HEK293 (cell line): ENCODE data around the gene SPRR4.

Experiments used
- CTCF ChIA-PET: fragments of 350-600 bp; formaldehyde crosslinking; extraction: SDS; loops from one replicate; lab custom pipeline; 2021; ENCODE audit warnings: antibody characterized with exemption; lab: Yijun Ruan, JAX
- POLR2A ChIA-PET: fragments of 300-600 bp; formaldehyde crosslinking; extraction: SDS; loops from one replicate; lab custom pipeline; 2020; ENCODE audit warnings: antibody characterized with exemption, inconsistent platforms; lab: Yijun Ruan, JAX
- H3K27ac ChIP-seq: fragments of 200-500 bp; sonication (Bioruptor generic); 2 replicates; pipeline ENCODE4 v1.5.1; 2014; ENCODE audit warnings: low read depth, low read length, control low read depth, inconsistent platforms; ENCODE audit errors: extremely low read depth
- H3K36me3 ChIP-seq, 2 experiments: fragments of 200-500 bp in 1 of 2; sonication (Bioruptor generic) in 1 of 2; 1 replicate in 1 of 2; 2 replicates in 1 of 2; pipeline ENCODE4 v1.5.1; 2014 to 2017; ENCODE audit warnings: inconsistent platforms in 2 of 2, low read length in 2 of 2; ENCODE audit not compliant: control insufficient read depth in 2 of 2, insufficient read depth in 1 of 2
- H3K4me1 ChIP-seq: fragments of 200-500 bp; sonication (Bioruptor generic); 2 replicates; pipeline ENCODE4 v1.5.1; 2014; ENCODE audit warnings: mild to moderate bottlenecking, low read length, inconsistent platforms; ENCODE audit not compliant: control insufficient read depth, insufficient read depth
- H3K4me3 ChIP-seq: 2 replicates; pipeline ENCODE4 v1.5.1; 2011; ENCODE audit warnings: low read depth, mild to moderate bottlenecking, control low read depth, low read length, moderate library complexity
- H3K9me3 ChIP-seq: fragments of 200-500 bp; sonication (Bioruptor generic); 2 replicates; pipeline ENCODE4 v1.5.1; 2014; ENCODE audit warnings: low read depth, low read length, inconsistent platforms; ENCODE audit not compliant: control insufficient read depth, insufficient read depth
- BCL11A ChIP-seq: fragments of 450-650 bp; formaldehyde crosslinking; IDR thresholded peaks from 2 replicates; pipeline ENCODE4 v1.5.1; 2016; ENCODE audit warnings: low read depth, missing biosample characterization, missing genetic modification characterization
- BCL6B ChIP-seq: fragments of 450-650 bp; formaldehyde crosslinking; IDR thresholded peaks from 2 replicates; pipeline ENCODE4 v1.5.1; 2017; ENCODE audit warnings: missing biosample characterization, missing genetic modification characterization
- HOXA7 ChIP-seq: sonication (generic); formaldehyde crosslinking; IDR thresholded peaks from 2 replicates; pipeline ENCODE4 v1.8.1; 2022; ENCODE audit warnings: missing genetic modification reagents, borderline replicate concordance
- ZBTB1 ChIP-seq: fragments of 450-650 bp; formaldehyde crosslinking; IDR thresholded peaks from 2 replicates; pipeline ENCODE4 v1.5.1; 2016; ENCODE audit warnings: missing biosample characterization, missing genetic modification characterization
- ZEB2 ChIP-seq: fragments of 450-650 bp; formaldehyde crosslinking; IDR thresholded peaks from 2 replicates; pipeline ENCODE4 v1.5.1; 2016; ENCODE audit warnings: missing biosample characterization, missing genetic modification characterization
- ZFP41 ChIP-seq: fragments of 450-650 bp; formaldehyde crosslinking; IDR thresholded peaks from 2 replicates; pipeline ENCODE4 v1.5.1; 2016; ENCODE audit warnings: missing biosample characterization, missing genetic modification characterization, borderline replicate concordance
- ZNF16 ChIP-seq: fragments of 450-650 bp; formaldehyde crosslinking; IDR thresholded peaks from 2 replicates; pipeline ENCODE4 v1.5.1; 2016; ENCODE audit warnings: low read depth, missing biosample characterization, missing genetic modification characterization
- ZNF169 ChIP-seq: fragments of 450-650 bp; formaldehyde crosslinking; IDR thresholded peaks from 2 replicates; pipeline ENCODE4 v1.5.1; 2016; ENCODE audit warnings: missing biosample characterization, missing genetic modification characterization
- ZNF23 ChIP-seq: fragments of 450-650 bp; formaldehyde crosslinking; IDR thresholded peaks from 2 replicates; pipeline ENCODE4 v1.5.1; 2016; ENCODE audit warnings: missing biosample characterization, missing genetic modification characterization, borderline replicate concordance
- ZNF24 ChIP-seq: fragments of 450-650 bp; formaldehyde crosslinking; IDR thresholded peaks from 2 replicates; pipeline ENCODE4 v1.5.1; 2016; ENCODE audit warnings: missing biosample characterization, missing genetic modification characterization
- ZNF266 ChIP-seq: fragments of 450-650 bp; formaldehyde crosslinking; IDR thresholded peaks from 2 replicates; pipeline ENCODE4 v1.5.1; 2016; ENCODE audit warnings: missing biosample characterization, missing genetic modification characterization, low read depth
- ZNF354C ChIP-seq: fragments of 450-650 bp; formaldehyde crosslinking; IDR thresholded peaks from 2 replicates; pipeline ENCODE4 v1.5.1; 2016; ENCODE audit warnings: missing biosample characterization, missing genetic modification characterization, low read depth, borderline replicate concordance
- ZNF398 ChIP-seq: fragments of 450-650 bp; formaldehyde crosslinking; IDR thresholded peaks from 2 replicates; pipeline ENCODE4 v1.5.1; 2017; ENCODE audit warnings: missing biosample characterization, missing genetic modification characterization
- ZNF510 ChIP-seq: fragments of 450-650 bp; formaldehyde crosslinking; IDR thresholded peaks from 2 replicates; pipeline ENCODE4 v1.5.1; 2018; ENCODE audit warnings: mild to moderate bottlenecking, missing genetic modification characterization, missing biosample characterization; ENCODE audit not compliant: insufficient replicate concordance
- ZNF596 ChIP-seq: fragments of 450-650 bp; IDR thresholded peaks from 2 replicates; pipeline ENCODE4 v1.5.0; 2018; ENCODE audit warnings: missing biosample characterization, mild to moderate bottlenecking, missing genetic modification characterization, moderate library complexity
- ZNF658 ChIP-seq: fragments of 450-650 bp; formaldehyde crosslinking; IDR thresholded peaks from 2 replicates; pipeline ENCODE4; 2016; ENCODE audit warnings: missing biosample characterization, missing genetic modification characterization
- ZNF677 ChIP-seq: fragments of 450-650 bp; IDR thresholded peaks from 2 replicates; pipeline ENCODE4 v1.5.0; 2018; ENCODE audit warnings: missing biosample characterization, mild to moderate bottlenecking, missing genetic modification characterization, moderate library complexity
- ZNF792 ChIP-seq: fragments of 450-650 bp; formaldehyde crosslinking; IDR thresholded peaks from 2 replicates; pipeline ENCODE4 v1.5.1; 2016; ENCODE audit warnings: missing biosample characterization, missing genetic modification characterization

Gene SPRR4

GRCh38 chr1:152928671-152929070 is 41.8 kb upstream of the SPRR4 start:
- ChIA-PET CTCF (interaction anchor here (0.6 to 0.8 kb wide), 3 partner anchors 24 to 269 kb away, joined by 3 read pairs; no protein-coding TSS in a partner anchor), POLR2A (no interaction called here)
- Histone ChIP-seq H3K27ac (no peak overlapping the region), H3K4me1 (no peaks in the 10 kb centered on the region), H3K9me3 (no peaks in the 10 kb centered on the region), H3K36me3 (no peaks in the 10 kb centered on the region), H3K4me3 (no peak overlapping the region)
- TF ChIP-seq BCL11A (tag by site-specific recombination) (no peak), HOXA7 (no peak), ZNF398 (tag by site-specific recombination) (no peak), ZNF658 (tag by site-specific recombination) (no peak), ZNF354C (tag by site-specific recombination) (no peak)

- no peaks in the 10 kb centered on the region for H3K4me1 ChIP-seq
- TF ChIP-seq ZBTB1 (tag by site-specific recombination) (no peak), ZNF23 (tag by site-specific recombination) (no peak), ZNF510 (tag by site-specific recombination) (no peak), ZFP41 (tag by site-specific recombination) (no peak), BCL6B (tag by site-specific recombination) (no peak), ZNF596 (tag by site-specific recombination) (no peak), ZNF169 (no peak), ZNF24 (tag by site-specific recombination) (no peak), ZEB2 (tag by site-specific recombination) (no peak), ZNF677 (tag by site-specific recombination) (no peak)
- TF ChIP-seq, all 188 proteins: peak for 0
- H3K27ac ChIP-seq, result no peak overlapping the region
- no peak overlapping the region for H3K4me3 ChIP-seq
- H3K9me3 ChIP-seq, result no peaks in the 10 kb centered on the region
- no peaks in the 10 kb centered on the region for H3K36me3 ChIP-seq
- POLR2A ChIA-PET, result no interaction called here
- CTCF ChIA-PET, result no interaction called here
Measured at GRCh38 chr1:152932170-152932811, 38.2 kb upstream of the SPRR4 start.

GRCh38 chr1:152933196-152933595 is 37.3 kb upstream of the SPRR4 start:
- CTCF ChIA-PET, result interaction anchor here (0.9 to 1.4 kb wide), 2 partner anchors 15 to 55 kb away, joined by 4 read pairs; partner anchors contain the start of gene SMCP
- no peak for TF ChIP-seq ZNF266
- TF ChIP-seq ZNF16 (tag by site-specific recombination), result no peak
- TF ChIP-seq ZNF792 (tag by site-specific recombination), result no peak

More at GRCh38 chr1:152933196-152933595, 37.3 kb upstream of the SPRR4 start:
- Histone ChIP-seq H3K36me3 (no peaks in the 10 kb centered on the region), H3K27ac (no peak overlapping the region), H3K4me3 (no peak overlapping the region), H3K9me3 (no peaks in the 10 kb centered on the region), H3K4me1 (no peaks in the 10 kb centered on the region)
- POLR2A ChIA-PET, result no interaction called here
